Tibial nerve (tissue), 3 donors: ENCODE results near the gene KIRREL3.

Experiments used
- POLR2A ChIP-seq, 2 donors: fragments of 450-650 bp; IDR thresholded peaks; one replicate each; pipeline ENCODE4 v1.6.1; 2017; ENCODE audit warnings: antibody characterized with exemption in 2 of 2, mild to moderate bottlenecking in 2 of 2, moderate library complexity in 2 of 2
- TF ChIP-seq, protein P1 (sequence below), 5 experiments: fragments of 200-600 bp in 3 of 5; fragments of 450-650 bp in 2 of 5; sonication (generic) in 3 of 5; IDR thresholded peaks; one replicate each; pipeline ENCODE4 v1.5.1; 2016 to 2019; ENCODE audit warnings: antibody characterized with exemption in 5 of 5, mild to moderate bottlenecking in 3 of 5, moderate library complexity in 2 of 5

DNA sequence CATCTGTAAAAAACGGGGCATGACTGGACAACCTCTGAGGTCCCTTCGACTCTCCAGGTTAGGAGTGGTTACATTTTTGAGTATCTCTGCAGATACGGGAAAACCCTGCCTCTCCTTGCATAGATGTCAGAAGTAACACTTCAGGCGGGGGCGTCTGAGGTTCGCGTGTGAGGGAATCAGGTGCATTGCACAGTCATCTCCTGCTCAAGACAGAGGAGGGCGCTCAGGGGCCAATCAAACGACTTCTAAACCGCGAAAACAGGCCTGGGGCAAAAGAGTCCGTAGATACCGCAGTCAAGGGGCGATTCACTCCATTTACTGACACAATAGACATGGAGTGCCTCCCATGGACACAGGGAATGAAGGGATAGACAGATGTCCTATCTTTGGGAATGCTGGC lies 31.7 kb downstream of the KIRREL3 start:
- TF ChIP-seq, protein P1, sequence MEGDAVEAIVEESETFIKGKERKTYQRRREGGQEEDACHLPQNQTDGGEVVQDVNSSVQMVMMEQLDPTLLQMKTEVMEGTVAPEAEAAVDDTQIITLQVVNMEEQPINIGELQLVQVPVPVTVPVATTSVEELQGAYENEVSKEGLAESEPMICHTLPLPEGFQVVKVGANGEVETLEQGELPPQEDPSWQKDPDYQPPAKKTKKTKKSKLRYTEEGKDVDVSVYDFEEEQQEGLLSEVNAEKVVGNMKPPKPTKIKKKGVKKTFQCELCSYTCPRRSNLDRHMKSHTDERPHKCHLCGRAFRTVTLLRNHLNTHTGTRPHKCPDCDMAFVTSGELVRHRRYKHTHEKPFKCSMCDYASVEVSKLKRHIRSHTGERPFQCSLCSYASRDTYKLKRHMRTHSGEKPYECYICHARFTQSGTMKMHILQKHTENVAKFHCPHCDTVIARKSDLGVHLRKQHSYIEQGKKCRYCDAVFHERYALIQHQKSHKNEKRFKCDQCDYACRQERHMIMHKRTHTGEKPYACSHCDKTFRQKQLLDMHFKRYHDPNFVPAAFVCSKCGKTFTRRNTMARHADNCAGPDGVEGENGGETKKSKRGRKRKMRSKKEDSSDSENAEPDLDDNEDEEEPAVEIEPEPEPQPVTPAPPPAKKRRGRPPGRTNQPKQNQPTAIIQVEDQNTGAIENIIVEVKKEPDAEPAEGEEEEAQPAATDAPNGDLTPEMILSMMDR (IDR thresholded peaks at IDR 0.05): no peak
- no peak for TF ChIP-seq POLR2A (IDR thresholded peaks at IDR 0.05)
